Colon (tissue), 2 donors: ENCODE results near the gene SLC24A3.

ENCODE experiments used
- FAIRE-seq: peaks from 2 replicates; lab custom pipeline; 2012; peaks lifted over from hg19 to GRCh38; lab: Jason Lieb, UNC
- donor health status: control.
- donor health status: control.

SLC24A3 gene

GRCh38 chr20:19428324-19428723 is 215.9 kb downstream of the SLC24A3 start:
- no peak for FAIRE-seq

DNA sequence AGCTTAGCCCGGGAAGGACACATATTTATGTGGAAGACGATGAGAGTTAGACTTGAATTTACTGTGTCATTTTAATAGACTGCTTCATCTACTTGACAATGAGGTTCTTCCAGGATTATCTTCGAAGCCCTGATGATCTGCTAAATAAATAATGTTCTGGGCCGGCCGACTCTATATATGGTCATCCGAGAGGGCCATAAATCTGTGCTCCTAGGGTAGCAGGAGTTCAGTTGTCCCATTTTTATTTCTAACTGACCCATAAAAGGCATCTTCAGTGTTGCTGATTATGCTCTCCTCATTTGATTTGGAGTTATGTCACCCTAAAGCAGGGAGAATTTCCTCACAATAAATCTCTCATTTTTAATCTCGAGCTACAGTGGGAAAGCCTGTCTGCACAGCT is 217.1 kb downstream of the SLC24A3 start:
- no peak for FAIRE-seq

DNA sequence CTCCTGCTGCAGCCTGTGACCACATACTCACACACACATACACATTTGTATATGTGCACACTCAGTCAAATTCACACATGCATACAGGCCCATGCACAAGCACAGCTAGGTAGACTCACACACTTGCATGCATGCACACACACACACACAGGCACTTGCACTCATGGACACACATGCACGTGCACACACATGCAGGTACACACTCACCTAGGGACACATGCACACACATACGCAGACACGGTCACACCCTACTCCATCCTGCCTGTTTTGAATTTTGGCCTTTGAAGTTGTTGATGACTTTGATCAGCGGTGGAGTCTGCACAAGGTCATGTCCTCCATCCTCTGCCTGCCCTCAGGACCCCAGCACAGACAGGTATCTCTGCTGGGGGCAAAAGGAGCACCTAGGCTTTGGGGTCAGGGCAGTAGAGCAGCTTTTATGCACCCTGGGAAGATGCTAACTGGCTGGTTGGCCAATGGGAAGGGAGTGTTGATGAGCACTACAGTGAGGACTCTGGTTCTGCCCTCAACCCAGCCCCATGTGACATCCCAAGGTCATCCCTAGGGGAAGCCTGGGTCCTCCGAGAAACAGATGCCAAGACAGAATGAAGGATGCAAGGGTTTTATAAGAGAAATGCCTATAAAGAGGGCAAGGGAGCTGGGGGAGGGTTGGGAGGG is 218.3 kb downstream of the SLC24A3 start:
- FAIRE-seq: no peak

DNA sequence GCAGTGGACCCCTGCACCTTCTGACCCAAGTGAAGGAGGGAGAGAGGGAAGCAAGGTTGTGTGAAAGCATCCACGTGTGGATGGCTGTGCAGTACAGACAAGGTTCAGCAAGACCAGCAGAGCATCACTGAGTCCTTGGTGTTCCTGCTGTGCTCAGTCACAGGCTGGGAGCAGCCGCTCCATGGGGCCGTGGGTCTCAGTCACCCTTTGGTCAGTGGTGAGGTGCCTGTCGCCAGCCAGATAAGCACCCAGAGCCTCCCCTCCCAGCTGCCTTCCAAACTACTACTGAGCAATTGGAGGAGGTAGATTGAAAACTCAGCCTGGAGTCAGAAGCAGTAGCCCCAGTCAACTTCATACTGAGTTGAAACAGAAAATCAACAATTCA is 218.9 kb downstream of the SLC24A3 start:
- no peak for FAIRE-seq

DNA sequence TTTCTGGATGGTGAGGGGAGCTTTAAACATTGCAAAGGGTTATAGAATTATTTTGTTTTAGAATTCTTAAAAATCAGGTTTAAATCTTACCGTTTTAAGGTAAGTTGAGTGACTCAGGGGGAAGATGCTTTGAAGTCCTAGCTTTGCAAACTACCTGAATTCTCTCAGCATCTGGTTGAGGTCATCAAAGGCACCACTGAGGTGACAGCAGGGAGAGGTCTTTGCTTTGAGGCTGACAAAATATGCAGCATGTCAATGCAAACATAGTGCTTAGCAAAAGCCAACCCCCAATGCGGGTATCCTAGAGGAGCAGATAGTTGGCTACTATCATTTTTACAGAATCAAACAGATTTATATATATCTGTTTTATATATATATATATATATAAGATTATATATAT is 219.5 kb downstream of the SLC24A3 start:
- FAIRE-seq: no peak

GRCh38 chr20:19433371-19434350 is 221.2 kb downstream of the SLC24A3 start:
- no peak for FAIRE-seq

GRCh38 chr20:19435316-19435715 is 222.9 kb downstream of the SLC24A3 start:
- no peak for FAIRE-seq

- FAIRE-seq: no peak
These were observed 223.4 kb downstream of the SLC24A3 start for GRCh38 chr20:19435821-19436220.

GRCh38 chr20:19438488-19438887 is 226.0 kb downstream of the SLC24A3 start:
- FAIRE-seq: no peak

DNA sequence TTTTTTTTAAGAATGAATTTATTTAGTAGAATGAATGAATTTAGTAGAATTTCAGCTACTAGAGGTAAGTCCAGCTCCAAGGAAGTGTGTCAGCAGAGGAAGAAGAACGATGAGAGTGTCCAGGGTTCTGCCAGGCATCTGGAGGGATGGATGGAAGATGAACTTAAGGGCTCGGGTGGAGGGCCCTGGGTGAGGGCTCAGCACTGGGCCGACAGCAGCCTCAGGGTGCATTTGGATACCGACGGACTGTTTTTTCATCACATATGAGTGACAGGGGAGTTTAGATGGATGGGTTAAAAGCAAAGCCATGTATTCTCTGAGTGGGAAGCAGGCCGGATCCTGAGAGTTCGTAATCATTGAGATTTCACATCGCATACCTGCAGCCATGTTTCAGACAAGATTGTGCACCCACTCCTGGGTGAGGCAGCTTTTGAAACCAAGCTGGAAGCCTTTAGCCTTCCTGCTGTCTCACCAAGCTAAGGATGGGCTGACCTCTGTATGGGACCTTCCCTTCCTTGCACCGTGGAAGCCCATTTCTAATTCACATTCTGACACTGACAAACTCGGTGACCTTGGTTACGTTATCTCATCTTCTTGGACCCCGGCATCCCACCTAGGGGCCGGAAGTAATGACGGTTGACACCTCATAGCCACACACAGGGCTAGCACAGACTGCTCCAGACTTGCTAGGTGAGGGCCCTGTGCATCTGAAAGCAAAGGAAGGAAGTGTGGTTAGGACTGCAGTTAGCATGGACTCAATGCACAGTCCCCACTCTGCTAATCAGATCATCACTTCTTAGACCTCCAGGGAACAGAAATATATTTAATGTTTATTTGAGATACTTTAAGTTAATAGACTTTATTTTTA is 228.5 kb downstream of the SLC24A3 start:
- FAIRE-seq: no peak

- FAIRE-seq: no peak
These were observed 233.8 kb downstream of the SLC24A3 start for GRCh38 chr20:19446246-19446645.

GRCh38 chr20:19448632-19449031 is 236.2 kb downstream of the SLC24A3 start:
- FAIRE-seq: no peak

- FAIRE-seq: no peak
These were observed 236.6 kb downstream of the SLC24A3 start for GRCh38 chr20:19449051-19449450.

DNA sequence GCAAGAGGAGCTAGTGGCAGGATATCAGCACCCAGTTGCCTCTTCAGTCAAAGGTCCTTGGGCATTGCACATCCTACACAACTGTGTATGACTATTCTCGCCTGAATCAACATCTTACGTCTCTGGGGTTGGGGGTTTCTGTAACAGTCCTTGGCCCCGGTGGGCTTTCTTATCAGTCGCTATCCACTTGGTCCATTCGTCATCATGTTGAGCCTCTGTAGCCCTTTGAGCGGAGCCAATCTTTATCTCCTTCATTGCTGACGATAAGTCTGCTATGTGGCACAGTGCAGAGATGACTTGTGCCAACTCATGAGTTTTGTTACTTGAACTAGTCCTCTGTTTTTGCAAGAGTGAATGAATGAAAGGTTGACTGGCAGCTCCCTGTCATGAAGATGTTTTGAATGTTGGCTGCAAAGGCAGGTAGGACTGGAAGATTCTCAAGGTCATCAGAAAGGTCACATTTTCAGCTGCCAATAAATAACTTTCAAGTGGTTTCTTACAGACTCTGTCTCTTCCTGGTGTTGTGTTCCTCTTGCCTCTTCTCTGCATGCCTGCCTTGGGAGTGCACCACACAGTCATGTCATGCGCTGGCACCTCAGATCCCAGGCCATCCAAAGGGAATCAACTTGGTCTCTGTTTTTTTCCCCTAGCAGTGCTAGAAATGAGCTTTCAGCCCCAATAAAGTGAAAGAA is 238.9 kb downstream of the SLC24A3 start:
- no peak for FAIRE-seq

- no peak for FAIRE-seq
These were observed 239.5 kb downstream of the SLC24A3 start for GRCh38 chr20:19451923-19452295.

GRCh38 chr20:19453410-19453809 is 241.0 kb downstream of the SLC24A3 start:
- no peak for FAIRE-seq

DNA sequence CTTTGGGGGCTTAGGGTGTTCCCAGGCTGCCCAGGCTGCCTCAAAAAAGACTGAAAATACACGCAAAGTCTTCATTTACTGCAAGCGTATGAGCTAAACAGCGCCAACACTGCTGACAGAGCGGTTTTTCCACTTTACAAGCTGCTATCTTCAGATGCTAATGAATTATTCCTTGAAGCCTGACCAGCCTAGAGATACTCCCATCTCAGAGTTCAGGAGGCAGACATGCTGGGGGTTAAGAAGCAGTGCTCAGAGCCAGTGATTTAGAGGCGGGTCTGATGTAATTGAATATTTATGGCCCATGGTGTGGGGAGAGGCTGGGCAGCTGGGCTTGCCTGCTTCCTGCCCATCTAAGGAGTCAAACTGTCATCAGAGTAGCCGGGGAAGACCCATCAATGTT is 241.4 kb downstream of the SLC24A3 start:
- no peak for FAIRE-seq

- FAIRE-seq: no peak
These were observed 244.4 kb downstream of the SLC24A3 start for GRCh38 chr20:19456595-19457395.

DNA sequence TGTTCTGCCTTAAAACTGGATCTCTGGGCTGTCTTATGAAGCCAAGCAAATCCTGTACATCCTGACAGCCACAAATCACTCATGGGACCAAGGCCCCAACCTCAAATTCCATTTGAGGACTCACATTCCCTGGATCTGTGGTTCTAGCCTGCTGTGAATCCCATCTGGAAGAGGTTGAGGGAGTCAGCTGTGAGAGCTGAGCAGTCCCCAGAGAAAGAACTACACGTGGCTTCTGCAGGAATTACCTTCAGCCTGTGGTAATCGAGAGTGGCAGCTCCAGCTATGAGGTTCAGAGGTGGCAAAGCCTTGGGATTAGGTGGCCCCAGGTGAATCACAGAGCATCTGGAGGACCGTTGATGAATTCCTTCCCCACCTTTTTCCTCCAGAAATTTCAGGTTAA is 245.2 kb downstream of the SLC24A3 start:
- FAIRE-seq: no peak

GRCh38 chr20:19460386-19460785 is 247.9 kb downstream of the SLC24A3 start:
- FAIRE-seq: no peak

- FAIRE-seq: no peak
These were observed 250.0 kb downstream of the SLC24A3 start for GRCh38 chr20:19462491-19462890.
